ENCODE data around the gene MRPL36.
"Not testable (repeated sequence)": the region's sequence is repeated elsewhere in the genome, so short reads cannot be mapped to it uniquely, and the experiment has no call there.

Gene MRPL36

DNA sequence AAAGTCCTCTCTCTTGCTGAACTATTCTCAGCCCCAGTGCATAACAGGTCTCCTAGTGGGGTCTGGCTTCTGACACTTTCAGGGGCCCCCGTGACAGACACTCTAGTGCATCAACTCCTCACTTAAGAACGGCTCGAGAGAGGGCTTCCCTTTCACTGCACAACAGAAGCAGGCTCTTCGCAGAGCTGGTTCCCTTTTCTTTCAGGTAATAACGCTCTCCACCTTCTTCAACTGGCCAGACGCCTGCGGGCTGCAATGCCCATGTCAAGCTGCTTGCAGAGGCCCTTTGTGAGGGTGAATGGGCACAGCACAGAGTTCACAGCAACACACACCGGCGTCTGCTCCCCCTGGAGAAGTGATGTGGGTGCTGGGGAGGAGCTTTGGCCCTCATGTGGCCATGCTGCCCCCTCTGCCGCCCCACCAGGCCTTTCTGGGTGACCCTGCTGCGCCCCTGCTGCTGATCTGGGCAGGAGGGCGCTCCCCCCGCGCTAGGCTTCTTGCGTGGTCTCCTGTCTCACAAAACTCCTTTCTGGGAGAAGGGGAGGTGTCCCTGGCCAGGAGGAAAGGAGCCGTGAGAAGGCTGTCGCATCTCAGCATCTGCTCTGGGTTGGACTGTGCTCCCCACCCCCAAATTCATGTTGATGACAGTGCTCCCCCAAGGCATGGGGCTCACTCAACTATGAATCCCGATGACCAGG is 2.4 kb downstream of the MRPL36 start:
- DNase-seq: no peak

DNA sequence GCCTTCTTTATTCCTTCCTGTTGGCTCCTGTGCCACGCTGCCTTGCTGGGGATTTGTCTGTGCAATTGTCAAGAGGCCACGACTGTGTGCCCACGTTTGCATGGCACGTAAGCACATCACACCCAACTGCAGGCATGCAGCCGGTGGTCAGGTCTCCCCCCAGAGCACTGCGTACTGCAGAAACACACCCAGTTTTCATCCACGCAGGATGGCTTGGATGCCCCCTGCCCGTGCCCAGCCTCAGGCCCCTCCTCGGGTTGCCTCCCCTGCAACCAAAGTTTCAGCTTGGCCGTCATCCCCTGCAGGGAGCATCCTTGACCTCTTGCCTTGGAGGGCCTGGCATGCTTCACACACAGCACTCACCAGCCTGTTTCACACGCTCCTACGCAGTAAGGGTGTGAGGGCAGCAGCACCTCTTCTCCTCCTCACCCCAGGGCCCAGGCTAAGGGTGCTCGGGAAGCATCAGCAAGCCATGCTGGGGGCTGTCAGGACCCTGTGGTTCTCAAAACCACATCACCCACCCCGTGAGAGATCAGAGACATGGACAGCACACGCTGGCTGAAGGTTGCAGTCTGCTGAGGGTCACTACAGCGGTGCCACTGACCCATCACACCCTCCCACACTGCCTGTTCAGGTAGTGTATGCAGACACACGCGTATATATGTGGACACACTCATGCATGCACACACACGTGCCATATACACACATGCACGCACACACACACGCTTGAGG is 3.1 kb downstream of the MRPL36 start:
- no peak for DNase-seq

DNA sequence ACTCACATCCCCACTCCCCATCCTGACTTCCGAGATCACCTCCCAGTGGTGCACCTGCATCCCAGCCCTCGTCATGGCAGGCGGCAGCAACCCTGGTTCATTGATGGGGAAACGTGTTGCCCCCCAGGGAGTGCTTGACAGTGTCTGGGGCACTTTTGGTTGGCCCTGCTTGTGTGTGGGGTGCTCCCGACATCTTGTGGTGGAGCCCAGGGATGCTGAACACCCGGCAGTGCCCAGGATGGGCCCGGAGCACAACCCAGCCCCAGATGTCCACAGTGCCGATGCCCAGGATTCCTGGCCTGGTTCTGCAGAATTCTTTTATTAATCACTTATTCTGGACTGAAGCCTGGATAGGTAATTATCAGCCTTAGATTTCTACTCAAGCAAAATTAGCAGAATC is 3.7 kb downstream of the MRPL36 start:
- DNase-seq: no peak

DNA sequence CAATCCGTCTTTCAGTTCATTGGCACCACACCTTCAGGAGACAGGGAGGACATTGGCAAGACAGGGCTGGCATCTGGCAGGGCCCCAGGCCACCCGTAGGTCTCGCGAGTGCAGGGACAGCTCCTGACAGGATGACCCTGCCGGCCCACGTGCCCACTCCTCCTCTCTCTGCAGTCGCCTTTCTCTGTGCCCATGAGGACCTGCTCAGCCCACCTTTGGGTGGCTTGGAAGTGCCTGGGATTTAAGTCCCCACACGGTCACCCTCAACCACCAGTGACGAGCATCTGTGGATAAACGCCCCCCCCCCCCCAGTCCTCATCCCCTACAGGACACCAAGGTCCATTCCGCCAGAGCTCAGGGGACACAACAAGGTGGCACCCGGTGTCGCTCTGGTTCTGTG is 4.1 kb downstream of the MRPL36 start:
- DNase-seq: no peak

DNA sequence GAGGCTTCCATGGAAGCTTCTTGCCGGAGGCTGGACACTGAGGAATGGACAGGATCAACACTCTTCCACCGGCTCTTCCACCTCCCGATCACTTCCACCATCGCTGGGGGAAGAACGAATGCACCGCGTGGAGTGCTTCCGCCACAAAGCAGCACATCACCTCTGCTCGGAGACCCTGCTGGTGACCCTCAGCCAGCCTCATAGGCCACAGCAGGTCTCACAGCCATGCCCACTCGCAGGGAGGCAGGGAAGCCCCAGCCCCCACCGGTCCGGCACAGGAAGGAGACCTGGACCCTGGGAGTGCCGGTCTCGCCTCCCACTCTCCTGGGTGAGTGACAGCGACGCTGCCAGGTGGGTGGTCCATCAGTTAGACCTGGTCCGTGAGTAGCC is 4.7 kb downstream of the MRPL36 start:
- DNase-seq: no peak

DNA sequence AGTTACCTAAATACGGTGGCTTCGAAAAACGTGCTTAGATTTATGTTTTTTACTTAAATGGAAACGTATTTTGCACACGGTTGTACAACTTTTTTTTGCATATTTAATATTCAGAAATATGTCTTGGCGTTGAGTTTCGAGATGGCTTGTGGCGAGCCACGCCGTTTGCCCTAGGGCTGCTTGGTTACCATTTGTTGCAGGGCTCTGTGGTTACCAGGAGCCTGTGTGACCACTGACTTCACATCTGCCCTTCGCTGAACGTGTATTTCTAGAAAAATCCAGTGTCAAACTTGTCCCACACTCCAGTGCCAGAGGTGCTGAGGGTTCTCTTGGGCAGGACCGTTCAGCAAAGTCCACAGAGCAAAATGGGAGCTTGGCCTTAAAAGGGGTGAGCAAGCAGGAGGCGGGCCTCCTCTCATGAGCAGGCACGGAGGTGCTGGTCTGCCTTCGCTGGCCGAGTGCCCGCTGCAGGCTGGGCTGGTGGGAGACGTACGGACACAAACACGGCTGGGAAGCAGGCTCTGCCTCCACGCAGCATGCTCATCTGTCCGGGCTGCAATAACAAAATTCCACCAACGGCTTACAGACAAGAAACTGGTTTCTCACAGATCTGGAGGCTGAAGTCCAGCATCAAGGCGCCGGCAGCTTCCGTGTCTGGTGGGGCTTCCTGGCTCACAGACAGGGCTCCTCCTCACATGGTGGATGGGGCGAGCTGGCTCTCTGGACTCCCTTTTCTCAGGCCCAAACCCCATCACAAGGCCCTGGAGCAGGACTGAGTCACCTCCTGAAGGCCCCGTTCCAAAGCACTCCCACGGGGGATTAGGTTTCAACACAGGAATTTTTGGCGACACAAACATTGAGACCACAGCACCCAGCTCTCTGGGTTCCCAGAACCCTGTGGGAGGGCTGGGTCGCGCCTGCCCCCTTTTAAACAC is 5.4 kb downstream of the MRPL36 start:
- no peak for DNase-seq

DNA sequence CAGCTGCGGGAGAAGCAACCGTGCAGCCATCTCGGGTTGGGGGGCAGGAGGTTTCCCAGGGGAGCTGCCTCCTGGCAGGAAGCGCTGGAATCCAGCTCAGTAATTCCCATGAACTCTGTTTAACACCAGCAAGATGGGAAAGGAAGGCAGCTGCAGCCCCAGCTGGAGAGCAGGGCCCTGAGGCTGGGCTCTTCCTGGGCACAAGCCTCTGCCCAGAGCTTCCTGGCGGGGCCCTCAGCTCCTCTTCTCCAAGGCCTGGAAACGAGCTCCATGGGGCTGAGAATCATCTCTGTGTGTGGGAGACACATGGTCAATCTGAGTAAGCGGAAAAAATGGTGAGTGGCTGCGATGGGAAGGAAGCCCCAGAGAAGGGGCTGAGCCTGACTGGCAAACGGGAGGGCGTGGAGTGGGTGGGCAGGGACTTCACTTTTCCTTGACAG is 6.3 kb downstream of the MRPL36 start:
- no peak for DNase-seq

DNA sequence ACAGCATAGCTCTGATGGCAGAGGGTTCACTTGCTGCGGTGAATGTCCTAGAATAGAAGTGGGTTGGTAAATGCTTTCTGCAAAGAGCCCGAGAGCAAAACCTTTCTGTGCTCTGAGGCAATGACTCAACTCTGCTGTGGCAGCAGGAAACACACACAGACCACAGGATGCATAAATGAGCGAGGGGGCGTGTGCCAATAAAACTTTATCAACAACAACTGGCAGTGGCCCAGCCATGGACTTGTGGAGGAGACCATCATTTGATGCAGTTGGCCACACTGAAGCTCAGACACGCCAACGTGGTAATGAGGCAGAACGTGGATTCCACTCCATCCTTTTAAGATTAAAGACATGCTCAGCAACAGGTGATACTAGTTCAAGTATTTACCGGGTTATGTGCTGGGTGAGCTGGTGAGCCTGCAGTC is 6.8 kb downstream of the MRPL36 start:
- no peak for DNase-seq

DNA sequence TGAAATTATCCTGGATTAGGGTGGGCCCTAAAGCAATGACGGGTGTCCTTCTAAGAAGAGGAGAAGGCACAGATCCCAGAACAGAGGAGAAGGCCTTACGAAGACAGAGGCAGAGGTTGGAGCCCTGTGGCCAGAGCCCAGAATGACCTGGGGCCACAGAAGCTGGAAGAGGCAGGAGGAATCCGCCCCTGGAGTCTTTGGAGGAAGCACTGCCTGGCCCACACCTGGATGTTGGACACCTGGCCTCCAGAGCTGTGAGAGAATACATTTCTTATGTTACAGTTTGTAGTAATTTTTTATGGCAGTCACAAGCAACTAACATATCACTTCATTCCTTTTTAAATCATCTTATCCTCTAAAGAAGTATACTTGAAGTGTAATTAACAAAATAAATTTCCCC is 8.5 kb downstream of the MRPL36 start:
- DNase-seq: no peak

DNA sequence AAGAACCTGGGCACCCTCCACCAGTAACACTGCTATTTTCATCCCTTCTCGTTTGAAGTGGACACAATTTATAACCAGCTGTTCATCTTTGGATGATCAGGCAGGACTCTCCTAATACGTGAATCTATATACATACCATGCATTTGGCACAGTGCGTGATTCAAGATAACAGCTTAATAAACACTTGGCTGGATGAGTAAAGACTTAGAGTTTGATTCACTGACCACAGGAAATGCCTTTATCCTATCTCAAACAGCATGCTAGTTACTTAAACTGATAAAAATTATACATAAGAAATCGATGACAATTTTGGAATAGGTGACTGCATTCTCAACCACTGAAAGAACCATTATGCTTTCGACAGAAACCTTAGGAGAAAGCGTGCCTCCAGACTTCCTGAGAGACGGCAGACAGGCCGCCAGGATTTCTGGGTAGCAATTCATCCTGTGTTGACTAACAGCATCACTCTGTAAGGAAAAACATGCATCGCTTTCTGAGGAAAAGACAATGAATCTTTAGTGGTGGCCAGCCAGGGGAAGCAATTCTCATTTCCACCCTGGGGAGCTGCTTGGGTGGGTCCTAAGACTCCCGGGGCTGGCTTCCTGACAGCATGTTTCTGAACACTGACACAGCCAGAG is 9.7 kb downstream of the MRPL36 start:
- no peak for DNase-seq

DNA sequence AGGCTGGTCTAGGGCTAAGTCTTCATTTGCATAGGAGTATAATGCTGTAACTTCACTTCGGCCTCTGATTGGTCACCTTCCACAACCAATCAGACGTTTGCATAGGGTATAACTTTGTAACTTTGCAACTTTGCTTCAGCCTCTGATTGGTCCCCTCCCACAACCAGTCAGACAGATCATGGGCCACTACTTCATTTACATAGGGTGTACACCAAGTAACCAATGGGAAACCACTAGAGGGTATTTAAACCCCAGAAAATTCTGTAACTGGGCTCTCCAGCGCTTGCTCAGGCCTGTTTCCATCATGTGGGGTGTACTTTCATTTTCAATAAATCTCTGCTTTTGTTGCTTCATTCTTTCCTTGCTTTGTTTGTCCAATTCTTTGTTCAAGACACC is 10.2 kb downstream of the MRPL36 start:
- DNase-seq: not testable (repeated sequence)

DNA sequence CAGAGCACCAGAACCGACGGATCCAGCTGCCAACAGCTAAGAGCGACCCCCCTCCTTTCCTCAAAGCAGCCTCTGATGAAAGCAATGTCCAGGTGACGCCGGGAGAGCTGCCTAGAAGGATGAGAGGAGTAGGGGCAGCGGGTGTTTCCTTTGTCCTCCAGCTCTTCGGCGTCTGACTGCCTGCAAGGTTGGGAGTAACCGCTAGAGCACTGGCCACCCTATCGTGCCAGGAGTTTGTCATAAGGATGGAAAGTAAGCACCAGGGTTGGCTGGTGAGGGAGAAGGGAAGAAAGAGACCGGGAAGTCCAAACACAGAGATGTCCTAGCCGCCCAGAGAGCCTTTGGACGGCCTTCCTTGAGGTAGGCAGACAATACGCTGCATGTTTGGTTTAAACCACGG is 10.8 kb downstream of the MRPL36 start:
- DNase-seq: no peak

DNA sequence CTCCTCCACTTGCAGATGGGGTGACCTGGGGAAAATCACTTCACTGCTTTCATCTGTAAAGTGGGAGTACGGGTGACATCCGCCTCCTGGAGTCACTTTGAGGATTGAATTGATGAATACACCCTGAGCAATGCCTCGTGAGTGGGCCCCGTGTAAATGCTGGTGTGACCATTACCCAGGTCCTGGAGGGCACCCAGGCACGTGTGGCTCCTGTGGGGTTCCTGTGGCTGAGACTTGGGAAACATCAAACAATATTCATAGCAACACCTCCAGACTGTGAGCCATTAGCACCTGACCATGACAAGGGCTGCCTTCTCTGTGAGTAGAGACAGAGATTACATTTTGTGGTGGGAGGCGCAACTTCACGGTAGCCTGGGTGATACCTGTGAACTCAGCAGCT is 11.4 kb downstream of the MRPL36 start:
- DNase-seq: no peak

DNA sequence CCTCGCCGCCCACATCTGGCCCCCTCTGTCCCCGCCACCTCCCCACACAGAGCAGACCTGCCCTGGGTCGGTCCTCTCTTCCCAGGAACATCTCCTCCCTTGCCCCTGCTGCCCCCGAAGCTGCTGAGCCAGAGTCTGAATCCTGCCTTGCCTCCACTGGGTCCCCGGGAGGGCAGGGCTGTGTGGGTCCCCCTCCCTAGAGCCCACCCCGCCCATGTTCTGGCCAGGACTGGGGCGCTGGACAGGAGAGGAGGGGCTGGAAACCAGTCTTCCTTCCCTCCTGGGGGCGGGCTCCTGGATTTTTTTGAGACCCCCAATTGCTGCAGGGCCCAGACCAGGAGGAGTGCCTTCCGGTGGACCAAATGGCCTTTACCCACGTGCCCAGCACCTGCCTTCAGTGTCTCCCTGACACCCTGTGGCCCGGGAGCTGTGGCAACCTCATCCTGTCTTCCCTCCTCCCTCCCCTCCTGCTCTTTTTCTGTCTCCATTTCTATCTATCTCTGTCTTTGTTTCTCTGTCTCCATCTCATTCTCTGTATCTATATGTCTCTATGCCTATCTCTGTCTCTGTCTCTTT is 12.1 kb downstream of the MRPL36 start:
- no peak for DNase-seq

DNA sequence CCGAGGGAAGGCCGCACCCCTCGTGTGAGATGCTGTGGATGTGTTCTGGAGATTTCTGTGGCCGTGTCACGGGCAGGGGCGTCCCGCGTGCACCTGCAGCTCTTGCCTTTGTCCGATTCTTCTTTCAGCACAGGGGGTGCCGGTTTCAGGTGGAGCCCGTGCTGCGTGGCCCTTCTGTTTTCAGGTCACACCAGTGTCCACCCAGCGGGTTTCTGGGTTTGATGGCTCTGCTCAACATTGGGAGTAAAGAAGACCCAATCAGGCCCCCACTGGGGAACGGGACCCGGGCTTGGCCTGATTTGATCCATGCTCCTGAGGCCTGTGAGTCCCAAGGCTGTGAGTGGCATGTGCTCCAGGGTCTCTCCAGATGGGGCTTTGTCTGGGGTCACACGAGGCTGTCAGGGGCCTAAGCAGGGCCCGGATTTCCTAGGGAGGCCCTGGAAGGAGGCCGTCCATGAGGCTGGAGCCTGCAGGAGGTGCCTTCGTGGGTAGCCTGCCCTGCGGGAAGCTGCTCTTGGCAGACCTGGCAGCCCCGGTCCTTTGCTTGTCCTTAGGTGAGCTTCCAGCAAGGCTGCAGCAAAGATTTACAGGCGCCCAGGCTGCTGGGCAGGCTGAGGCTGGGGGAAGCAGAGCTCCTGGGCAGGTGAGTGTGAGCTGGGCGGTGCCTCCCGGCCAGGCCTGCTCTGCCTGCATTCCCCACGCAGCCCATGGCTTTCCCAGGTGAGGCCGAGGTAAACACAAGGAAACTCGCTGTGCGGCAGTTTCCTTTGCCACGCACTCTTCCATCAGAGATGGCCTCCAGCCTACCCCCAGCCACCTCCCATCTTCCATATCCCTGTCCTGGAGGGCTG is 12.8 kb downstream of the MRPL36 start:
- DNase-seq: no peak

DNA sequence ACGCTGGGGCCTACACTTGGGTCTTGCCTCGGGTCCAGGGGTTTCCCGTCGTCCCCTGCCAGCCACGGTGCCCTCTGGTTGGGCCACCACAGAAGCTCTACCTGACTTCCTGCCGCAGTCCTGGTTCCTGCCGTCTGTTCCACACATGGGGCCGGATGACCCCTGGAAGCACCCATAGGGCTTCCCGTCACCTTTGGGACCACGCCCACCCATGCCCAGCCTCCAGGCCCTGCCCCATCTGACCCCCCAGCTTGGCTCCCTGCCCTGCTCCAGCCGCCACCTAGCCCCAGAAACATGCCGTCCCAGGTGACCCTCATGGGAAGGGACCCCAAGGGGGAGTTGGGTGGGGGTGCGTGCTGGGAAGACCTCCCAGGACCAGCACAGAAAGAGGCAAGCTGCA is 13.7 kb downstream of the MRPL36 start:
- DNase-seq: no peak

DNA sequence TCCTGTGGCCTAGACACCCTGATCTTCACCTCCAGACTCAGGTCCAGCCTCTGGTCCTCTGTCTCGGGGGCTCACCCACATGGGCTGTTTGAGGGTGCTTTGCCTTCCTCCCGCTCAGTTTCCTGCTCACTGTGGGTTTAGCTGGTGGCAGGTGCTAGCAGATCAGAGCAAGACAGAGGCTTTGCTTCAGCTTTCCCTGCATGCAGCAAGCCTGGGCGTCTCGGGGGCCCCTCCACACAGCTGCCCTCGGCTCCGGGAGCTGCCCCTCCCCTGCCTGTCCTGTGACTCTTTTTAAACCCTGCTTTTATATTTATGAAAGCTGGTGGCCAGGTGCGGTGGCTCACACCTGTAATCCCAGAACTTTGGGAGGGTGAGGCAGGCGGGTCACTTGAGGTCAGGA is 14.6 kb downstream of the MRPL36 start:
- no peak for DNase-seq

DNA sequence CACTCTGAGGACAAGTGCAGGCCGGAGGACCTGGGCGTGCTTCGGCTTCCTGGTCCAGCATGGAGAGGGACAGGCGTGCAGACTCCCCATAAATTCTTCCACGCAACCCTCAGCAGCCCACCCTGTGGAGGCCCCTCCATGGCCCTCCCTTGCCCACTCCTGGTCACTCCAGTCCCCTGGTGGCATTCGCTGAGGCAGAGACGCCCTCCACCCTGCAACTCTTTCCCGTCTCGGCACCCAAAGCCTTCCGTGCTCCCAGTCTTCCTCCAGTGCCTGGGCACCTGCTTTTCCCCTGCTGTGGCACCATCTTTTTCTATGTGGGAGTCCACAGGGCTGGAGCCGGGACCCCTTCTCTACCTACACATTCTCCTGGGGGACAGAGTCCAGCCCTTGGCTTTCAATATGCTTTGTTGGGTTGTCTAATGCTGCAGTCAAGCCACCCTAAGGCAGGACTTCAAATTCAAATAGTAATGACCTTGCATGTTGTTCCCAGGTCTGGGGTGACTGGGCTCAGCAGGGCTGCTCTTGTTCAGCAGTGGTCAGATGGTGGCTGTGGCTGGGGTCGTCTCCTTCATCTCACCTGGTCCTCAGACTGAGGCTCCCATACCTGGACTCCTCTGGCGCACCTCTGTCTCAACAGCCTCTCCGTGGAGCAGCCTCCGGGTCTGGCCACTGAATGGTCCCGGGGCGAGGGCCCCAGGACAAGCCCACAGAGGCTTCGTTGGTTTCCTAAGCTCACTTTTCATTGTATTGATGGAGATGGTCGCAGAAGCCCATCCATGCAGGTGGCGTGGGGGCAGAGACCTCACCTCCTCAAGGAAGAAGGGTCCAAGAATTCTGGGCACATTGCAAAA is 15.2 kb downstream of the MRPL36 start:
- no peak for DNase-seq

DNA sequence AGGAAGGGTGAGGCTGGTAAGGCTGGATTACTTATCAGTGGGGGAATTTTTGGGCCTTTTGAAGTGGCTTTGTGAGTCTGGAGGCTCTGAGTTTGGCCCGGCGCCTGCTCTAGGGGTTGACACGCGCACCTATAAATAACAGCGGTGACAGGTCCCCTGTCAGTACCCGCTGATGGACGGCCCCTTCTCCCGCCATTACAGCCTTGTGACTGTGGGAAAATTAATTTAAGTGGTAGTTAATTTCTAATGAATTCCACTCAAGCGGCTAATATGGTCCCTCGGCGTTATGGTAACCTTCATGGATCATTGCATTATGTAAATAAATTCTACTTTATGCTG is 16.5 kb downstream of the MRPL36 start:
- DNase-seq: no peak
